Coronary artery (tissue), 2 donors: ENCODE results near the gene ZIC1.

ENCODE experiments used
- DNase-seq: peaks from one replicate; pipeline ENCODE4 v3.0.0-alpha.2; 2017; ENCODE audit warnings: low spot score
- H3K27ac ChIP-seq, 2 donors: fragments of 200-600 bp; sonication (generic); one replicate each; pipeline ENCODE4 v1.5.1; 2016 to 2019
- H3K4me3 ChIP-seq: fragments of 200-600 bp; sonication (generic); 2 replicates; pipeline ENCODE4 v1.5.1; 2016; ENCODE audit warnings: mild to moderate bottlenecking, moderate library complexity
- CTCF ChIP-seq: fragments of 200-600 bp; sonication (generic); IDR thresholded peaks from one replicate; pipeline ENCODE4 v1.5.1; 2019; ENCODE audit warnings: antibody characterized with exemption

ZIC1 gene

GRCh38 chr3:147419781-147420224 lies 10.6 kb downstream of the ZIC1 start:
- no peak overlapping the region for H3K27ac ChIP-seq
- peak overlapping the region; percentile 59 for H3K4me3 ChIP-seq
- no peak for TF ChIP-seq CTCF
- DNase-seq, result no peak

GRCh38 chr3:147420353-147421183 lies 11.4 kb downstream of the ZIC1 start:
- TF ChIP-seq CTCF, result no peak
- Histone ChIP-seq H3K4me3 (peak overlapping the region; percentile 49), H3K27ac (no peak overlapping the region)
- DNase-seq, result no peak

GRCh38 chr3:147421184-147421912 lies 12.2 kb downstream of the ZIC1 start:
- no peak for DNase-seq
- Histone ChIP-seq H3K27ac (no peak overlapping the region), H3K4me3 (peak overlapping the region; percentile 49)
- no peak for TF ChIP-seq CTCF

GRCh38 chr3:147422196-147422595 lies 13.0 kb downstream of the ZIC1 start:
- no peak overlapping the region for H3K4me3 ChIP-seq
- no peak for TF ChIP-seq CTCF
- no peak overlapping the region for H3K27ac ChIP-seq
- no peak for DNase-seq

- no peak for DNase-seq
Measured at GRCh38 chr3:147422601-147423536, 13.7 kb downstream of the ZIC1 start.

GRCh38 chr3:147423537-147423797 lies 14.3 kb downstream of the ZIC1 start:
- no peak for DNase-seq
- TF ChIP-seq CTCF, result no peak
- H3K27ac ChIP-seq, result no peak overlapping the region
- H3K4me3 ChIP-seq, result no peak overlapping the region

More at GRCh38 chr3:147422601-147423536, 13.7 kb downstream of the ZIC1 start:
- TF ChIP-seq CTCF, result no peak
- Histone ChIP-seq H3K4me3 (peak overlapping the region; percentile 9), H3K27ac (no peak overlapping the region)
